Peyer's patch (tissue), 4 donors: ENCODE measurements around the gene MYOZ3. TPM values are rescaled to one million over a fixed set of nuclear protein-coding genes. Genes with fewer than 3 reads are reported as not detected.
A peak's percentile ranks its signal among the peaks of the same experiment; 100 is the strongest.

Source experiments
- DNase-seq, 3 donors: peaks; one replicate each; pipeline ENCODE4 v3.0.0-alpha.2; 2017 to 2019
- H3K27ac ChIP-seq, 4 donors: fragments of 200-600 bp; sonication (generic); one replicate each; pipeline ENCODE4 v1.5.1; 2016 to 2019
- H3K27me3 ChIP-seq, 2 donors: fragments of 200-600 bp; sonication (generic); one replicate each; pipeline ENCODE4 v1.5.1; 2019
- H3K36me3 ChIP-seq, 3 donors: fragments of 200-600 bp; sonication (generic); one replicate each; pipeline ENCODE4 v1.5.1; 2016 to 2019
- H3K4me1 ChIP-seq, 4 donors: fragments of 200-600 bp; sonication (generic); one replicate each; pipeline ENCODE4 v1.5.1; 2016 to 2019
- H3K4me3 ChIP-seq, 4 donors: fragments of 200-600 bp; sonication (generic); 1 replicate in 3 of 4; 2 replicates in 1 of 4; pipeline ENCODE4 v1.5.1; 2016 to 2019; ENCODE audit warnings: mild to moderate bottlenecking in 1 of 4
- H3K9me3 ChIP-seq, 4 donors: fragments of 200-600 bp; sonication (generic); one replicate each; pipeline ENCODE4 v1.5.1; 2016 to 2019; ENCODE audit warnings: mild to moderate bottlenecking in 1 of 4
- POLR2A ChIP-seq, 2 donors: fragments of 450-650 bp; IDR thresholded peaks; one replicate each; pipeline ENCODE4 v1.5.1; 2017; ENCODE audit warnings: antibody characterized with exemption in 2 of 2, mild to moderate bottlenecking in 2 of 2, moderate library complexity in 2 of 2
- total RNA-seq, 4 donors: library from RNA; depleted of rRNA; stranded (reverse); fragments of >200 nt; gene quantifications; one replicate each; pipeline ENCODE4 v1.1.0, GENCODE V29; 2016
- TF ChIP-seq, protein P1 (sequence below), 6 experiments: fragments of 450-650 bp in 4 of 6; fragments of 200-600 bp in 2 of 6; sonication (generic) in 1 of 6; IDR thresholded peaks; one replicate each; pipeline ENCODE4 v1.5.1; 2017 to 2019; ENCODE audit warnings: antibody characterized with exemption in 6 of 6, mild to moderate bottlenecking in 3 of 6, moderate library complexity in 1 of 6

Gene MYOZ3, protein sequence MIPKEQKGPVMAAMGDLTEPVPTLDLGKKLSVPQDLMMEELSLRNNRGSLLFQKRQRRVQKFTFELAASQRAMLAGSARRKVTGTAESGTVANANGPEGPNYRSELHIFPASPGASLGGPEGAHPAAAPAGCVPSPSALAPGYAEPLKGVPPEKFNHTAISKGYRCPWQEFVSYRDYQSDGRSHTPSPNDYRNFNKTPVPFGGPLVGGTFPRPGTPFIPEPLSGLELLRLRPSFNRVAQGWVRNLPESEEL
- total RNA-seq, result under 1 TPM in 1 of 4 donors, not detected in 3; 0.54 TPM

DNA sequence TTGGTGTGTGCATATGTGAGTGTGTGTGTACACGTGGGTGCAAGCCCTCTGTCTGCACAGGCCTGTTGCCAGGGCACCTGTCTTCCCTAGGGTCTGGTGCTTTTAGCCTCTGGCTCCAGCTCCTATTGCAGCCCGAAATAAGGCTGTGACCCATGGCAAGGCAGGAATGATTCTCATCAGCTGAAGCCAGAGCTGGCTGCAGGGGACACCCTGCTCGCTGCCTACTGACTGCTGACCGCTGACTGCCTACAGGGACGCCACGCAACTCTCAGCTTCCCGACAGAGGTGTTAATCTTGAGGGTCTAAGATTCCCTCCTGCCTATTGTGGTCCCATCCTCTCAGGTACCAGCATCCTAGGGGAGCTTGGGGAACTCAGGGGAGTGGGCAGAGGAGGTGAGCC, at the start of gene MYOZ3:
Gene MYOZ3, plus strand, starts transcription at position 166 of the 400 bp plus-strand sequence. CDS start 1,691 bp downstream, outside the sequence.
- H3K4me3 ChIP-seq, result no peak within 1 kb of the TSS
- H3K27ac ChIP-seq, result peak within 1 kb of the TSS in 1 of 4 donors; percentile 13
- no peaks in the 10 kb centered on the region for H3K36me3 ChIP-seq
- TF ChIP-seq, protein P1, sequence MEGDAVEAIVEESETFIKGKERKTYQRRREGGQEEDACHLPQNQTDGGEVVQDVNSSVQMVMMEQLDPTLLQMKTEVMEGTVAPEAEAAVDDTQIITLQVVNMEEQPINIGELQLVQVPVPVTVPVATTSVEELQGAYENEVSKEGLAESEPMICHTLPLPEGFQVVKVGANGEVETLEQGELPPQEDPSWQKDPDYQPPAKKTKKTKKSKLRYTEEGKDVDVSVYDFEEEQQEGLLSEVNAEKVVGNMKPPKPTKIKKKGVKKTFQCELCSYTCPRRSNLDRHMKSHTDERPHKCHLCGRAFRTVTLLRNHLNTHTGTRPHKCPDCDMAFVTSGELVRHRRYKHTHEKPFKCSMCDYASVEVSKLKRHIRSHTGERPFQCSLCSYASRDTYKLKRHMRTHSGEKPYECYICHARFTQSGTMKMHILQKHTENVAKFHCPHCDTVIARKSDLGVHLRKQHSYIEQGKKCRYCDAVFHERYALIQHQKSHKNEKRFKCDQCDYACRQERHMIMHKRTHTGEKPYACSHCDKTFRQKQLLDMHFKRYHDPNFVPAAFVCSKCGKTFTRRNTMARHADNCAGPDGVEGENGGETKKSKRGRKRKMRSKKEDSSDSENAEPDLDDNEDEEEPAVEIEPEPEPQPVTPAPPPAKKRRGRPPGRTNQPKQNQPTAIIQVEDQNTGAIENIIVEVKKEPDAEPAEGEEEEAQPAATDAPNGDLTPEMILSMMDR (IDR thresholded peaks at IDR 0.05), result no peak
- TF ChIP-seq POLR2A (IDR thresholded peaks at IDR 0.05), result no peak
- no peaks in the 10 kb centered on the region for H3K9me3 ChIP-seq
- peak in 2 of 3 donors; percentile 21 to 31 for DNase-seq
- H3K27me3 ChIP-seq, result no peaks in the 10 kb centered on the region
- peaks cover 0 to 6% (median 2%) of the 10 kb centered on the region in 4 donors for H3K4me1 ChIP-seq

DNA sequence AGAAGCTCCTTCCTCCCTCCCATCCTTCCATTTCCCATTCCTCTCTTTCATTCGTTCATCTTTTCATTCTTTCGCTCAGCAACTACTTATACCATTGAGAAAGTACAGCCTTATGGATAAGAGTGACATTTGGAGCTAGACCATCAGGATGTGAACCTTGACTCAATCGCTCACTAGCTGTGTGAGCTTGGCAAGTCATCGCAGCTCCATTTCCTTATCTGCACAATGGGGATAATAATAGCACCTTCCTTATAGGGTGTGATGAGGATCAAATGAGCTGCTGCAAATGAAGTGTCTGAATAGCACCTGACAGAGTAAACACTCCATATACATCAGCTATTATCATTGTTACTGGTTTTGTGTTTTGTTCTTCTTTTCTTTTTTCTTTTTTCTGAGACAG, 48.6 kb upstream of the MYOZ3 start:
- no peaks in the 10 kb centered on the region for H3K27me3 ChIP-seq

DNA sequence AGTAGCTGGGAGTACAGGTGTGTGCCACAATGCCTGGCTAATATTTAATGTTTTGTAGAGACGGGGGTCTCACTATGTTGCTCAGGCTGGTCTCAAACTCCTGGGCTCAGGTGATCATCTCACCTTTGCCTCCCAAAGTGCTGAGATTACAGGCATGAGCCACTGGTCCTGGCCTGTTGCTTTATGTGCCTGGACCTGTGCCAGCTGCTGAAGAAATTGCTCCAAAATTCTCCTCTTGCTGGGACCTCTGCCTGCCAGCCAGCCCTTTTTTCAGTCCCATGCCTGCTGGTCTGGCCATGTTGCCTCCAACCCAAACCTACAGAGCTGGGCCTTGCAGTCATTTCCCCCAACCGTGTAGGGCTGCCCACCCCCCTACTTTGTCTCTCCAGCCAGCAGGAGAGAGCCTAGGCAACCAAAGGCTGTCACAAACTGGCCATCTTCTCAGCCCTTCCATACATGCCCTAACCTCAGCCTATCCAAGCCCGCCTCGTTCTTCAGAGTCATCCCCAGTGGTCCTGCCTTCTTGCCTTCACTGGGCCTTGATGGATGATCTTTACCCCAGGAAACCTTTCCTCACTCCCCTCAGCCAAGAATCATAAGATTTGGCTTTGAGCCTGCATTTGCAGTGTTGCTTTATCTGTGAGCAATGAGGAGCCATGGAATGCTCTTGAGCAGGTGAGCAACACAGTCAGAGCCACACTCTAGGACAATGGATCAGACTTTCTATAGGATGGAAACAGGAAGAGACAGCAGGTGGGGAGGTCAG, 48.0 kb upstream of the MYOZ3 start:
- no peaks in the 10 kb centered on the region for H3K9me3 ChIP-seq
- TF ChIP-seq, protein P1 (IDR thresholded peaks at IDR 0.05), result no peak
- no peak for TF ChIP-seq POLR2A (IDR thresholded peaks at IDR 0.05)
- peaks cover 0 to 5% (median 0%) of the 10 kb centered on the region in 3 donors for H3K36me3 ChIP-seq
- no peak for DNase-seq
- H3K27ac ChIP-seq, result peak overlapping the region in 2 of 4 donors; percentile 74 to 90
- no peak overlapping the region for H3K4me3 ChIP-seq
- H3K27me3 ChIP-seq, result no peaks in the 10 kb centered on the region
- peaks cover 0 to 77% (median 28%) of the 10 kb centered on the region in 4 donors for H3K4me1 ChIP-seq

More for the DNA sequence above, 48.6 kb upstream of the MYOZ3 start:
- no peaks in the 10 kb centered on the region for H3K36me3 ChIP-seq
- no peak overlapping the region for H3K4me3 ChIP-seq
- no peaks in the 10 kb centered on the region for H3K9me3 ChIP-seq
- H3K4me1 ChIP-seq, result peaks cover 0 to 76% (median 28%) of the 10 kb centered on the region in 4 donors
- peak in 1 of 3 donors; percentile 75 for DNase-seq
- TF ChIP-seq, protein P1 (IDR thresholded peaks at IDR 0.05), result no peak
- peak in 1 of 2 donors; percentile 24 for TF ChIP-seq POLR2A (IDR thresholded peaks at IDR 0.05)
- peak overlapping the region in 3 of 4 donors; percentile 32 to 90 (median 74) for H3K27ac ChIP-seq

DNA sequence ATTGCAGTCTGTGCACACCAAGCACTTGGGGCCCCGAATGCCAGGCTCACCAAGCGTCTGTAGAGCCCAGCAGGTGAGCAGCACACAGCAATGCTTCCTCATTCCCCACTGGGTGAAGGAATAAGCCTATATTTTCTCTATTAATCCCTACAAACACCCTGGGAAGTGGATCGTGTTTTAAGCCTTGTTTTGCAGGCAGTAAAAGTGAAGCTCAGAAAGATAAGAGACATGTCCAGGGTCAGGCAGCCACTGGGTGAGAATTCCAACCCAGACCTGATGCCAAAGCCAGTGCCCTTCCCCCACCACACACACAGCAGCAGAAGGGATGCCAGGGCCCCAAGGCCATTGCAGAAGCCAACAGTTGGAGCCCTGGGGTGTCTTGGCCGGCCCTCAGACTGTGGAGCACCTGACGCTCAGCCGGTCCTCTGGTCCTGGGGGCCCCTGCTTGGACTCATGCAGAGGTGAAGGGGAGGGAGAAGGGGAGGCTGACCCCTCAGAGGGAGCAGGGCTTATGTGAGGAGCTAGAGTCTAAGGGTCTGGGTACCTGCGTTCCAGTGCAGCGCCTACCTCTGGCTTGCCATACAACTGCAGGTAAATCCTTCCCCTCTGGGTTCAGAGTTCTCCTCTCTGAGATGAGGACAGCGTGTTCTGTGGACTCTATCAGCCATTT, 46.9 kb upstream of the MYOZ3 start:
- Histone ChIP-seq H3K9me3 (no peaks in the 10 kb centered on the region), H3K4me3 (no peak overlapping the region), H3K4me1 (peaks cover 0 to 85% (median 28%) of the 10 kb centered on the region in 4 donors), H3K27ac (peak overlapping the region in 3 of 4 donors; percentile 7 to 90 (median 19)), H3K27me3 (no peaks in the 10 kb centered on the region), H3K36me3 (peaks cover 0 to 12% (median 0%) of the 10 kb centered on the region in 3 donors)
- TF ChIP-seq, protein P1 (IDR thresholded peaks at IDR 0.05), result peak in 4 of 6 experiments; percentile 10 to 64 (median 58)
- no peak for TF ChIP-seq POLR2A (IDR thresholded peaks at IDR 0.05)
- no peak for DNase-seq

DNA sequence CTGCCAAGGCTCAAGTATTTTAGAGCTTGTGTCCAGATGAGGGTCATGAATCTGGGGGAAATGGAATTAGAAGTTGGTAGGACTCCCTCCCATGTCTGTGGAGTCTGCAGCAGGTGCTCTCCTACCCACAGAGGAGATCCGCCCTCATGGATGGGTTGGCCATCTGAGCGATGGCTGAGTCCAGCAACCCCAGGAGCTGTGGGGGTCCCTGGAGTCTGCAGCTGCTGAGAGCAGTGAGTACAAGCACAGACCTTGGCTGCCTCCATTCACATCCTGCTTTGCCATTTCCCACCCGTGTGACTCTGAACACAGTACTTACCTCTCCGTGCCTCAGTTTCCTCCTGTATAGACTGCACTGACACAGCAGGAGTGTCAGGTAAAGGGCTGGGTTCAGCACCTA, 46.4 kb upstream of the MYOZ3 start:
- TF ChIP-seq, protein P1 (IDR thresholded peaks at IDR 0.05), result peak in 1 of 6 experiments; percentile 5
- TF ChIP-seq POLR2A (IDR thresholded peaks at IDR 0.05), result no peak
- H3K27ac ChIP-seq, result peak overlapping the region in 3 of 4 donors; percentile 19 to 90 (median 62)
- H3K36me3 ChIP-seq, result peaks cover 0 to 12% (median 0%) of the 10 kb centered on the region in 3 donors
- H3K4me3 ChIP-seq, result no peak overlapping the region
- no peaks in the 10 kb centered on the region for H3K27me3 ChIP-seq
- H3K9me3 ChIP-seq, result no peaks in the 10 kb centered on the region
- peaks cover 0 to 82% (median 28%) of the 10 kb centered on the region in 4 donors for H3K4me1 ChIP-seq
- no peak for DNase-seq
